KG1 (cell line): ENCODE measurements around the gene BEAN1.
A peak's percentile ranks its signal among the peaks of the same experiment; 100 is the strongest.

Source experiments
- DNase-seq: peaks from one replicate; lab custom pipeline; 2025; lab: John Stamatoyannopoulos, UW

BEAN1 gene

GRCh38 chr16:66521951-66522771, 95.1 kb downstream of the BEAN1 start:
- DNase-seq, result peak; percentile 61

GRCh38 chr16:66522816-66523590, 95.9 kb downstream of the BEAN1 start:
- DNase-seq, result no peak

GRCh38 chr16:66523861-66524354, 96.8 kb downstream of the BEAN1 start:
- peak; percentile 58 for DNase-seq

- DNase-seq, result peak; percentile 77
Observed at GRCh38 chr16:66524601-66525164, 97.6 kb downstream of the BEAN1 start.

GRCh38 chr16:66525396-66526180, 98.5 kb downstream of the BEAN1 start:
- DNase-seq, result peak; percentile 23

GRCh38 chr16:66528294-66528693, 101.2 kb downstream of the BEAN1 start:
- DNase-seq, result no peak

GRCh38 chr16:66529475-66529874, 102.4 kb downstream of the BEAN1 start:
- DNase-seq, result no peak
